Activated B cell treated with CpG ODN at 0.5 μM for 24 hours (primary cell): Measurements from ENCODE around the gene CADM1. TPM values are rescaled to one million over a fixed set of nuclear protein-coding genes. Genes with fewer than 3 reads are reported as not detected.

Source experiments
- ATAC-seq: fragments of 200-7000 bp; cut with Tn5 transposase; one replicate; pipeline ENCODE4 v1.10.0; 2021; ENCODE audit warnings: low read depth, mild to moderate bottlenecking, moderate library complexity
- CTCF ChIA-PET: fragments of 350-600 bp; sonication (Branson Sonifier 250); formaldehyde crosslinking; loops from one replicate; lab custom pipeline; 2021; ENCODE audit warnings: antibody characterized with exemption; lab: Charles Lee
- POLR2A ChIA-PET: fragments of 350-600 bp; sonication (Branson Sonifier 250); formaldehyde crosslinking; loops from one replicate; lab custom pipeline; 2021; ENCODE audit warnings: antibody characterized with exemption; lab: Charles Lee
- DNase-seq: peaks from one replicate; pipeline ENCODE4 v3.0.0; 2022
- H3K27ac Mint-ChIP-seq: one replicate; pipeline ENCODE4 v1.8.0; 2020; ENCODE audit warnings: mixed read lengths
- H3K27me3 Mint-ChIP-seq: one replicate; pipeline ENCODE4 v1.8.0; 2021; ENCODE audit warnings: mixed read lengths
- H3K36me3 Mint-ChIP-seq: one replicate; pipeline ENCODE4 v1.8.0; 2021; ENCODE audit warnings: low read depth, mixed read lengths
- H3K4me1 Mint-ChIP-seq: one replicate; pipeline ENCODE4 v1.8.0; 2021; ENCODE audit warnings: mixed read lengths
- H3K4me3 Mint-ChIP-seq: one replicate; pipeline ENCODE4 v1.8.0; 2020; ENCODE audit warnings: mild to moderate bottlenecking, mixed read lengths
- H3K9me3 Mint-ChIP-seq: one replicate; pipeline ENCODE4 v1.8.0; 2020; ENCODE audit warnings: mixed read lengths
- CTCF ChIP-seq: fragments of 200-600 bp; IDR thresholded peaks from one replicate; pipeline ENCODE4 v1.8.0; 2022; ENCODE audit warnings: antibody characterized with exemption, mild to moderate bottlenecking
- intact Hi-C: fragments of 100-400 bp; cut with micrococcal nuclease; formaldehyde crosslinking; loops from one replicate; pipeline ENCODE4 v1.15.1; 2024
- total RNA-seq: library from RNA; stranded (reverse); gene quantifications from 2 replicates; pipeline ENCODE4 v1.2.3, GENCODE V29; 2022

CADM1 gene
- total RNA-seq, 1 donor from 2014 or later = 0.86 TPM

GRCh38 chr11:115330684-115331482, 173.3 kb downstream of the CADM1 start:
- Mint-ChIP-seq H3K9me3 (no peaks in the 10 kb centered on the region), H3K36me3 (no peaks in the 10 kb centered on the region), H3K4me3 (no peak overlapping the region), H3K4me1 (no peaks in the 10 kb centered on the region), H3K27ac (no peak overlapping the region), H3K27me3 (peaks cover 3% of the 10 kb centered on the region)
- POLR2A ChIA-PET = no interaction called here
- DNase-seq (no peak), ATAC-seq (no peak)
- CTCF ChIA-PET = no interaction called here
- intact Hi-C loops = no loop called here
- TF ChIP-seq CTCF = no peak

- Mint-ChIP-seq H3K27me3 (peaks cover 3% of the 10 kb centered on the region), H3K4me1 (no peaks in the 10 kb centered on the region), H3K9me3 (no peaks in the 10 kb centered on the region), H3K27ac (no peak overlapping the region), H3K4me3 (no peak overlapping the region), H3K36me3 (no peaks in the 10 kb centered on the region)
- no peak for ATAC-seq
- no peak for TF ChIP-seq CTCF
- DNase-seq = no peak
- CTCF ChIA-PET = interaction anchor here (1.2 kb wide), 1 partner anchor 1365 kb away, joined by 3 read pairs; no protein-coding TSS in a partner anchor
- intact Hi-C loops = no loop called here
- POLR2A ChIA-PET = no interaction called here
Observed at GRCh38 chr11:115326526-115326925, 177.7 kb downstream of the CADM1 start.

GRCh38 chr11:115325523-115325922, 178.7 kb downstream of the CADM1 start:
- intact Hi-C loops = no loop called here
- POLR2A ChIA-PET = no interaction called here
- Mint-ChIP-seq H3K4me1 (no peaks in the 10 kb centered on the region), H3K36me3 (no peaks in the 10 kb centered on the region), H3K27ac (no peak overlapping the region), H3K27me3 (peaks cover 3% of the 10 kb centered on the region), H3K9me3 (no peaks in the 10 kb centered on the region), H3K4me3 (no peak overlapping the region)
- no peak for ATAC-seq
- TF ChIP-seq CTCF = no peak
- CTCF ChIA-PET = interaction anchor here (1.2 to 1.6 kb wide), 2 partner anchors 9 to 1366 kb away, joined by 3 to 6 read pairs; no protein-coding TSS in a partner anchor
- DNase-seq = no peak

- Mint-ChIP-seq H3K9me3 (no peaks in the 10 kb centered on the region), H3K27ac (no peak overlapping the region), H3K27me3 (peaks cover 3% of the 10 kb centered on the region), H3K4me3 (no peak overlapping the region), H3K36me3 (no peaks in the 10 kb centered on the region), H3K4me1 (no peaks in the 10 kb centered on the region)
- no peak for TF ChIP-seq CTCF
- no peak for DNase-seq
- peak; percentile 52 for ATAC-seq
- ChIA-PET POLR2A (no interaction called here), CTCF (interaction anchor here (0.8 to 1.6 kb wide), 4 partner anchors 10 to 1367 kb away, joined by 3 to 6 read pairs (median 4); no protein-coding TSS in a partner anchor)
- intact Hi-C loops = loop anchor here (1.0 kb wide), 1 partner anchor 951 kb away; no protein-coding TSS in a partner anchor
Observed at GRCh38 chr11:115324581-115325432, 179.4 kb downstream of the CADM1 start.
